Stomach (tissue), 19 donors: ENCODE results near the gene UNC45B. TPM values are rescaled to one million over a fixed set of nuclear protein-coding genes. Genes with fewer than 3 reads are reported as not detected.

Experiments used
- DNase-seq, 2 donors: peaks; one replicate each; pipeline versions ENCODE4 v3.0.0 to v3.0.0-alpha.2; 2013 to 2019
- H3K27ac ChIP-seq, 5 donors: fragments of 200-600 bp in 4 of 5; sonication (generic) in 4 of 5; one replicate each; pipeline ENCODE4 v1.5.1; 2013 to 2019; ENCODE audit warnings: mild to moderate bottlenecking in 1 of 5, moderate library complexity in 1 of 5
- H3K27me3 ChIP-seq, 3 donors: fragments of 200-600 bp; sonication (generic); one replicate each; pipeline ENCODE4 v1.5.1; 2017 to 2019; ENCODE audit warnings: mixed run types in 1 of 3
- H3K36me3 ChIP-seq, 4 donors: fragments of 200-600 bp; sonication (generic); 1 replicate in 3 of 4; 2 replicates in 1 of 4; pipeline ENCODE4 v1.5.1; 2016 to 2019
- H3K4me1 ChIP-seq, 4 donors: fragments of 200-600 bp; sonication (generic); one replicate each; pipeline ENCODE4 v1.5.1; 2016 to 2019
- H3K4me3 ChIP-seq, 4 donors: fragments of 200-600 bp; sonication (generic) in 3 of 4; one replicate each; pipeline ENCODE4 v1.5.1; 2016 to 2019; ENCODE audit warnings: mild to moderate bottlenecking in 1 of 4
- H3K9me3 ChIP-seq, 4 donors: fragments of 200-600 bp; sonication (generic); one replicate each; pipeline ENCODE4 v1.5.1; 2016 to 2019
- CTCF ChIP-seq, 7 experiments: fragments of 450-650 bp in 4 of 7; fragments of 200-600 bp in 3 of 7; sonication (generic) in 3 of 7; IDR thresholded peaks; one replicate each; pipeline ENCODE4 v1.5.1; 2016 to 2019; ENCODE audit warnings: antibody characterized with exemption in 7 of 7, control low read depth in 2 of 7, mild to moderate bottlenecking in 1 of 7
- EP300 ChIP-seq: sonication (generic); formaldehyde crosslinking; IDR thresholded peaks from one replicate; pipeline ENCODE4 v1.6.1; 2017; ENCODE audit warnings: antibody characterized with exemption
- POLR2A ChIP-seq, 4 donors: fragments of 450-650 bp; IDR thresholded peaks; one replicate each; pipeline ENCODE4 v1.6.1; 2016; ENCODE audit warnings: antibody characterized with exemption in 4 of 4, control low read depth in 2 of 4, mild to moderate bottlenecking in 1 of 4, moderate library complexity in 1 of 4
- POLR2AphosphoS5 ChIP-seq, 3 donors: sonication (generic); formaldehyde crosslinking; IDR thresholded peaks; one replicate each; pipeline ENCODE4 v1.6.1; 2016; ENCODE audit warnings: antibody characterized with exemption in 3 of 3
- WGBS, 5 donors: extraction: QIAGEN DNeasy Blood & Tissue Kit in 3 of 5; methylation state at CpG; one replicate each; pipeline versions ENCODE4 v1.1.5 to v1.1.7; 2013 to 2018; 5-methylcytosine and 5-hydroxymethylcytosine counted together
- intact Hi-C: fragments of 100-400 bp; cut with DNase I; formaldehyde crosslinking; loops from one replicate; pipeline ENCODE4 v1.15.1; 2023; ENCODE audit warnings: low total_unique reads
- long read RNA-seq, 10 donors: transcript quantifications; one replicate each; lab custom pipeline, GENCODE V29; 2026
- polyA plus RNA-seq, 3 donors: library from polyadenylated mRNA; stranded (reverse); fragments of 200-250 nt; gene quantifications; one replicate each; pipeline ENCODE4 v1.2.3, GENCODE V29; 2013
- total RNA-seq, 5 donors: library from RNA; depleted of rRNA; stranded (reverse); fragments of >200 nt; gene quantifications; one replicate each; pipeline versions ENCODE4 v1.1.0 to v1.2.3, GENCODE V29; 2014 to 2016
- donor health status: healthy with polysubstance abuse.
- donor health status: Bipolar disorder and iron deficiency.
- donor health status: healthy.

The UNC45B gene
- 1 to 10 TPM in 2 of 5 donors, under 1 TPM in 1, not detected in 2; 0.45 to 1.8 (median 1.5) TPM for total RNA-seq
- polyA plus RNA-seq, result under 1 TPM; 0.05 to 0.15 (median 0.06) TPM
- long read RNA-seq, donor 1, result 0 reads
- long read RNA-seq, donor 2, result 0 reads
- long read RNA-seq, donor 3, result 0 reads
- long read RNA-seq, donor 4, result 0 reads
- long read RNA-seq, donor 5, result 0 reads
- long read RNA-seq, donor 6, full-length matches to known transcripts, result 1 of 1 reads
- long read RNA-seq, donor 6, partial matches to known transcripts, result 0 of 1 reads
- long read RNA-seq, donor 6, other reads (novel, unspliced or antisense), result 0 of 1 reads
- long read RNA-seq, donor 7, result 0 reads
- long read RNA-seq, donor 8, result 0 reads
- long read RNA-seq, donor 9, result 0 reads
- long read RNA-seq, donor 10, result 0 reads

GRCh38 chr17:35147375-35147905 is at the start of gene UNC45B:
TSS of gene UNC45B (plus strand) at chr17:35147817. CDS start at chr17:35148264, 447 bp downstream.
- no peak within 1 kb of the TSS for H3K4me3 ChIP-seq
- intact Hi-C loops, result no loop called here
- H3K27ac ChIP-seq, result no peak within 1 kb of the TSS
- no peak for DNase-seq
- no peaks in the 10 kb centered on the region for H3K9me3 ChIP-seq
- TF ChIP-seq CTCF (IDR thresholded peaks at IDR 0.05), result no peak
- no peak for TF ChIP-seq POLR2AphosphoS5 (IDR thresholded peaks at IDR 0.05)
- no peak for TF ChIP-seq EP300
- no peak for TF ChIP-seq POLR2A (IDR thresholded peaks at IDR 0.05)
- H3K36me3 ChIP-seq, result no peaks in the 10 kb centered on the region
- 62 to 83% (median 74%) methylated on average over 3 to 4 of the region's 4 CpGs for WGBS, 5 donors
- H3K4me1 ChIP-seq, result peaks cover 0 to 1% (median 0%) of the 10 kb centered on the region in 4 donors
- H3K27me3 ChIP-seq, result peaks cover 0 to 8% (median 0%) of the 10 kb centered on the region in 3 donors

- 84 to 93% (median 90%) methylated on average over 3 of the region's 3 CpGs for WGBS, 5 donors
- TF ChIP-seq POLR2AphosphoS5 (IDR thresholded peaks at IDR 0.05) (no peak), POLR2A (IDR thresholded peaks at IDR 0.05) (no peak), CTCF (IDR thresholded peaks at IDR 0.05) (no peak), EP300 (no peak)
- intact Hi-C loops, result loop anchor here (10.0 kb wide), 1 partner anchor 95 kb away; no protein-coding TSS in a partner anchor
- Histone ChIP-seq H3K4me3 (no peak overlapping the region), H3K36me3 (peaks cover 21 to 73% (median 67%) of the 10 kb centered on the region in 4 donors), H3K4me1 (no peaks in the 10 kb centered on the region), H3K27me3 (no peaks in the 10 kb centered on the region), H3K9me3 (no peaks in the 10 kb centered on the region), H3K27ac (no peak overlapping the region)
- no peak for DNase-seq
Measured at GRCh38 chr17:35099908-35100307, 47.7 kb upstream of the UNC45B start.

GRCh38 chr17:35101036-35101435 is 46.6 kb upstream of the UNC45B start:
- DNase-seq, result no peak
- 94 to 97% (median 96%) methylated on average over 14 of the region's 14 CpGs for WGBS, 5 donors
- H3K4me3 ChIP-seq, result no peak overlapping the region
- no peaks in the 10 kb centered on the region for H3K4me1 ChIP-seq
- H3K9me3 ChIP-seq, result no peaks in the 10 kb centered on the region
- H3K36me3 ChIP-seq, result peaks cover 21 to 85% (median 78%) of the 10 kb centered on the region in 4 donors
- H3K27ac ChIP-seq, result no peak overlapping the region
- TF ChIP-seq EP300 (no peak), POLR2A (IDR thresholded peaks at IDR 0.05) (no peak), CTCF (IDR thresholded peaks at IDR 0.05) (no peak), POLR2AphosphoS5 (IDR thresholded peaks at IDR 0.05) (no peak)
- H3K27me3 ChIP-seq, result no peaks in the 10 kb centered on the region
- intact Hi-C loops, result no loop called here

- intact Hi-C loops, result no loop called here
- peaks cover 21 to 92% (median 85%) of the 10 kb centered on the region in 4 donors for H3K36me3 ChIP-seq
- no peaks in the 10 kb centered on the region for H3K27me3 ChIP-seq
- TF ChIP-seq EP300 (no peak), POLR2A (IDR thresholded peaks at IDR 0.05) (no peak), POLR2AphosphoS5 (IDR thresholded peaks at IDR 0.05) (no peak), CTCF (IDR thresholded peaks at IDR 0.05) (no peak)
- no peak overlapping the region for H3K27ac ChIP-seq
- WGBS, 5 donors, result 84 to 92% (median 91%) methylated on average over 2 of the region's 2 CpGs
- no peak for DNase-seq
- H3K4me1 ChIP-seq, result no peaks in the 10 kb centered on the region
- H3K9me3 ChIP-seq, result no peaks in the 10 kb centered on the region
- H3K4me3 ChIP-seq, result no peak overlapping the region
Measured at GRCh38 chr17:35101725-35102124, 45.9 kb upstream of the UNC45B start.
